HCT116 (cell line): ENCODE measurements around the gene FAM111A.

ENCODE experiments used
- ATF3 ChIP-seq: IDR thresholded peaks from 2 replicates; pipeline ENCODE4 v1.6.1; 2012
- CBX3 ChIP-seq: IDR thresholded peaks from 2 replicates; pipeline ENCODE4 v1.6.1; 2012; ENCODE audit warnings: low read depth
- CTCF ChIP-seq, 3 experiments: fragments of 200-600 bp in 1 of 3; sonication (generic) in 1 of 3; IDR thresholded peaks in 2 of 3; conservative IDR thresholded peaks in 1 of 3; 2 replicates each; pipeline ENCODE4 v1.5.1; 2012 to 2017; ENCODE audit warnings: low read depth in 2 of 3, low read length in 2 of 3, antibody characterized with exemption in 1 of 3, borderline replicate concordance in 1 of 3, control low read depth in 1 of 3, mild to moderate bottlenecking in 1 of 3, mixed read lengths in 1 of 3, mixed run types in 1 of 3, moderate library complexity in 1 of 3; ENCODE audit not compliant: insufficient read depth in 1 of 3
- EGR1 ChIP-seq: IDR thresholded peaks from 2 replicates; pipeline ENCODE4 v1.6.1; 2012; ENCODE audit warnings: low read depth
- ELF1 ChIP-seq: IDR thresholded peaks from 2 replicates; pipeline ENCODE4 v1.6.1; 2012; ENCODE audit warnings: low read depth, borderline replicate concordance
- EZH2 ChIP-seq: fragments of 200-600 bp; sonication (generic); IDR thresholded peaks from 2 replicates; pipeline ENCODE4 v1.6.1; 2017; ENCODE audit warnings: antibody characterized with exemption, mixed run types
- EZH2phosphoT487 ChIP-seq: fragments of 200-600 bp; IDR thresholded peaks from 2 replicates; pipeline ENCODE4 v1.6.1; 2018; ENCODE audit warnings: antibody characterized with exemption, borderline replicate concordance
- MAX ChIP-seq: IDR thresholded peaks from 2 replicates; pipeline ENCODE4 v1.6.1; 2012
- POLR2A ChIP-seq: IDR thresholded peaks from 2 replicates; pipeline ENCODE4 v1.7.0; 2011; ENCODE audit warnings: borderline replicate concordance; ENCODE audit not compliant: insufficient read depth, insufficient read length; ENCODE audit errors: extremely low read depth
- POLR2AphosphoS5 ChIP-seq: IDR thresholded peaks from 2 replicates; pipeline ENCODE4 v1.6.1; 2011; ENCODE audit warnings: mild to moderate bottlenecking, low read depth, low read length, moderate library complexity
- RAD21 ChIP-seq: IDR thresholded peaks from 2 replicates; pipeline ENCODE4 v1.6.1; 2012; ENCODE audit warnings: low read depth, mild to moderate bottlenecking
- YY1 ChIP-seq: IDR thresholded peaks from 2 replicates; pipeline ENCODE4 v1.6.1; 2011; ENCODE audit warnings: low read length, low read depth, moderate library complexity, mild to moderate bottlenecking; ENCODE audit not compliant: insufficient replicate concordance; ENCODE audit errors: extremely low read depth
- ZBTB33 ChIP-seq: IDR thresholded peaks from 2 replicates; pipeline ENCODE4 v1.6.1; 2011; ENCODE audit warnings: mild to moderate bottlenecking, low read length, moderate library complexity; ENCODE audit not compliant: insufficient replicate concordance; ENCODE audit errors: extremely low read depth
- ZFX ChIP-seq: fragments of 450-650 bp; IDR thresholded peaks from 2 replicates; pipeline ENCODE4 v1.6.1; 2017

- TF ChIP-seq ZBTB33 = no peak
- TF ChIP-seq CTCF (IDR thresholded peaks at IDR 0.05 in 2 of 3, conservative IDR thresholded peaks at IDR 0.05 in 1 of 3; ENCODE audit: borderline replicate concordance in 1 of 3, insufficient read depth in 1 of 3, low read depth in 2 of 3, low read length in 2 of 3) = no peak
- no peak for TF ChIP-seq MAX
- no peak for TF ChIP-seq CBX3
- TF ChIP-seq EGR1 = no peak
- TF ChIP-seq RAD21 = no peak
- no peak for TF ChIP-seq ZFX
- TF ChIP-seq ATF3 = no peak
- no peak for TF ChIP-seq EZH2
- no peak for TF ChIP-seq POLR2A
- no peak for TF ChIP-seq YY1
- no peak for TF ChIP-seq ELF1
- no peak for TF ChIP-seq POLR2AphosphoS5
- TF ChIP-seq EZH2phosphoT487 = no peak
Measured at GRCh38 chr11:59179121-59179520, 36.5 kb downstream of the FAM111A start.
